Measurements from ENCODE around the gene RHOBTB1.
"Not testable (repeated sequence)": the region's sequence is repeated elsewhere in the genome, so short reads cannot be mapped to it uniquely, and the experiment has no call there.

The RHOBTB1 gene

DNA sequence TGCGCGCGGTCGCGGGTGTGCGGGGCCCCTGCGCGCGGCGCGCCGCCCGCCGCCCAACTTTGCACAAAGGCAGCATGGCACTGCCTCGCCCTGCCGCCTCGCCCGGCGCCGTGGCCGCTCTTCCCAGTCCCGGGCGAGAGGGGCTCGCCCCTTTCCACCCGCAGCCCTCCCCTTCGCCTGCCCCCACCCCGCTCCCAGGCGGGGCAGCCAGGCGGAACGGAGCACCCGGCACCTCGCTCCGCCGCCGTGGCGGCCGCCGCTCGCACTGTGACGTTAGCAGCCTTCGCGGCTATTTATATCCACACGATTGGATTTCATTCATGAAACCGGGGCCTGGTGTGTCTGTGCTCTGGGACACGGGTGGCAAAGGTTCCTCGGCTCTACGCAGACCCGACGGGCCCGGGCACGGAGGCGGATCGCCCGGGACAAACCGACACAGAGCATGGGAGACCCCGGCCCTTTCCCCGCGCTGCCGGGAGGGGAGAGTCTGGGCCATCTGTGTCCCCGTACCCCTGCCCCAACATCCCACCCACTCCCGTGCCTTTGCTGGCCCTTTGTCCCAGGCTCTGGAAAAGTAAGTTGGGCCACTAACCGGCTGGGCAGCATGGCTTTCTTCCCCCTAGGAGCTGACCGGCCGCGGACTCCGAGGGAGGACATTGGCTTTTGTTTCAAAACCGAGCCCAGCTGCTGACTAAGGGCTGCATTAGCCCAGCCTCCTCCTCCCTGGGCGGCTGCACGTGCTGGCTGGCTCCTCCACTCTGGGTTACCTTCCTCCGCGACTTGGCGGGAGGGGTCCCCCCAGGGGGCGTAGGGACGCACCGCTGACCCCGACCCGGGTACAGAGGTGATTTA lies at the start of gene RHOBTB1:
Gene RHOBTB1 (minus strand): TSS at position 128 of the 852 bp plus-strand sequence. CDS start 32,643 bp downstream, outside the sequence.
- DNase-seq (ENCODE audit: low read depth): peak; percentile 63

DNA sequence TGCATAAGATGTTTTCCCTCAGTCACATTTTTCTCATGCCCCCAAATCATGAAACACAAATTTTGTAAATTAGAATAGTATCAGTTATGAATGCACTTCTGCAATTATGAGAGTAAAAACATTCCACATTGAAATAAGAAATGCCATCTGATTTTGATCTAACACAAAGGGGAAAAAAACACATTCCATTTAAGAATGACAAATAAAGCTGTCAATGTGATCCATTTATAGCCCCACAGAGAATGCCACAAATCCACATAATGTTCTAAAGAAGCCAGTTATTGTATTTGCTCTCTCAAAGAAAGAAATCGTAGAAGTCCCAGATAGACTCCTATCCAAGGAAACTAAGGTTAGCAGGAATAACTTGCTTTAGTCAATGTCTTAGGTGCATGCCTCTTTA lies 48.7 kb upstream of the RHOBTB1 start:
- no peak for DNase-seq (ENCODE audit: low read depth)

DNA sequence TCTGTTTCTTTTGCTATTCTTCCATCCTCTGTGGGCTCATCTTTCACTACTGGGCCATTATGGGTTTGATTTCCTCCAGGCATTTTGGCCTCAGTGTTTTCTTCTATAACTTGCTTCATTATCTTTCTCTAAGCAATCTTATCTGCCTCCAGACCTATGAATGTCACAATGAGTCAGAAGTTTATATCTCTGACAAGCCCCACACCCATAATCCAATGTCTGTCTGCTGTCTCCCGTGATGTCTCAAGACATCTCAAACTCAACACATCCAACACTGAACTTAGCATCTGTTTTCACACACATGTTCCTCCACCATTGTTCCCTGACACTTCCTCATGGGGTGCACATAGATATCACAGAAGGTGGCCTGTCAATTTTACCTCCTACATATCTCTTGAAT lies 46.7 kb upstream of the RHOBTB1 start:
- DNase-seq (ENCODE audit: low read depth): no peak

- DNase-seq (ENCODE audit: low read depth): no peak
These were observed 45.5 kb upstream of the RHOBTB1 start for GRCh38 chr10:60989400-60989876.

- DNase-seq (ENCODE audit: low read depth): no peak
These were observed 42.8 kb upstream of the RHOBTB1 start for GRCh38 chr10:60986791-60987190.

DNA sequence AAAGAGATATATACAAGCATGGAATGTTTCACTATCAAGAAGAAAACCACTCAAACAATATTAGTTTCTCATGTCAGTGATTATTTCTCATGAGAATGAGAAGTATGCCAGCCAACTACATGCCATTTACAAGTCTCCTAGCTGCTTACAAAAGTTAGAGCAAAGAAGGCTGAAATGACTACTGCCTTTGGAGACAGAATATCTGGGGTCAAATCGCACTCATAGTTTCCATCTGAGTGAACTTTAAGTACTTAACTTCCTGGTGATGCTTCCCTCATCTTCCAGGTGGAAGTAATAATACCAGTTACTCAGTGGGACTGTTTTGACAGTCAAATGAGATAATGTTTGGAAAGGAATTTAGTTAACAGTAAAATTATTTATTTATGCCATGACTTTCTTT lies 42.0 kb upstream of the RHOBTB1 start:
- DNase-seq (ENCODE audit: low read depth): no peak

DNA sequence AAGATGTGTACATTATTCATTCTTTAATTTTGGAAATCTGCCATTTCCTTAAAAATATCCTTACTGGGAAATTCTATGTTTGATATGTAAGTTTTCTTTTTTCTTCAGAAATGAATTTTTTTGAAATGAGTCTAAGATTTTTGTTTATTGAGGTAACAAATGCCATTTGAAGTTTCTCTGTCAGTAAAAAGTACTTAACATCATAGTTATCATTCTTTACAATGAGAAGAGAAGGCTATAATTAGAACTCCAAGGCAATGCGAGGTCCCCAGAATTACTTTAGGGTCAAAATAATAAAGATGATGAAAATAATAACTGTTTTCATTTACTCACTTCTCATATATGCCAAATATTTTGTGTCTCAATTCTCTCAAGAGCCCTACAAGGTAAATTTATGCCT lies 37.0 kb upstream of the RHOBTB1 start:
- no peak for DNase-seq (ENCODE audit: low read depth)

GRCh38 chr10:60979667-60980104 lies 35.7 kb upstream of the RHOBTB1 start:
- DNase-seq (ENCODE audit: low read depth): no peak

GRCh38 chr10:60978287-60979115 lies 34.5 kb upstream of the RHOBTB1 start:
- no peak for DNase-seq (ENCODE audit: low read depth)

DNA sequence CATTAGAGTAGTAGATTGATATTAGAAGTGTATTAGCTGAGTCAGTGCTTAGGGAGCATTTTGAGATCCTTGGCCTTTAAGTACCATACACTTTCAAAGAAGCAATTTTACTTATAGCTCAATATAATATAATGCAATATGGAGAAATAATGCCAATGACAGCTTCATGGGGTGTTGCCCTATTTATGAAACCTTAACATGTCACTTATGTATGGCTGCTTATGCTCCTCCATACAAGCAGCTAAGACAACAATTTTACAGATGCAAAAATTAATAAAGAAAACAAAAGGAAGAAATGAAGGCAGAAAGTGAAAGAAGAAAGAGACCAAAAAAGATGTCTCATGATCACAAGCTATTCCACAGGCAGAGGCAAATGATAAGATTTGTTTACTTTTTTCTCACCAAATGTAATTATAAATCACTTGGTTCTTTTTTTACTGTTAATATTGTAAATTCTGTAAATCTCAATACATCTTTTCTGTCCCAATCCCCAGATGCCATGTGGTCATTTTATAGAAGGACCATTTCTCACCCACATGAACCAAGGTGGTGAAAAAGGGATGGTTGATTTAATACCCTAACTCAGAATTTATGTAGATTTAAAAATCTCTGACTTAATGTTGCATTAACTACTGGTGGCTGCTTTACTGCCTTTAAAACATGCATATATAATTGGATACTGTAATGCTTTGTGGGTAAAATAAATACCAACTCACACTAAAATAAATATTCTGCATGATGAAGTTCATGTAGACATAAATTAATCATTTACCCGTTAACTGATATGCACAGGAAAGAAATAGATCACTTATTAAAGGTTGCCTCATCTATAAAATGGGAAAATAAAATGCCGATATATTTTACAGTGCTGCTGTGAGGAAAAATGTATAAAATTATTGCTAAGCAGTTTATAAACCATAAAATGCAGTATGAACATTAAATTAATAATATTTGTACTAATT lies 33.5 kb upstream of the RHOBTB1 start:
- DNase-seq (ENCODE audit: low read depth): no peak

GRCh38 chr10:60976687-60977086 lies 32.7 kb upstream of the RHOBTB1 start:
- DNase-seq (ENCODE audit: low read depth): no peak

DNA sequence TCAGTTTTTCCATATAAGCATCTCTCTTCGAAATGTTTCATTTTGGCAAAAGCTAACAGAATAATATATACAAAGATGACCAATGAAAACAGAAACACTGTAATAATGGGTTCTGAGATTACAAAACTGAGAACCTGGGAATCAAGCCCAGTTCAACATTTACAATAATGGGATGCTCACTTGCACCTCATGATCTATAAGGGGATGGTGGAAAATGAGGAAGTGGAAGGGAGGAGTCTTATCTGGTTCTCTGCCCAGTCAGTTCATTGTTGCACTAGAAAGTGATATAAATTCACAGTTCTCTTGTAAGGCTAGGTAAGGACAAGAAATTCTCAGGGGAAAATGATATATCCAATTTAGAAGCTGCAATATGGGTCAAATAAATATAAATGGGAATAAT lies 31.7 kb upstream of the RHOBTB1 start:
- no peak for DNase-seq (ENCODE audit: low read depth)

DNA sequence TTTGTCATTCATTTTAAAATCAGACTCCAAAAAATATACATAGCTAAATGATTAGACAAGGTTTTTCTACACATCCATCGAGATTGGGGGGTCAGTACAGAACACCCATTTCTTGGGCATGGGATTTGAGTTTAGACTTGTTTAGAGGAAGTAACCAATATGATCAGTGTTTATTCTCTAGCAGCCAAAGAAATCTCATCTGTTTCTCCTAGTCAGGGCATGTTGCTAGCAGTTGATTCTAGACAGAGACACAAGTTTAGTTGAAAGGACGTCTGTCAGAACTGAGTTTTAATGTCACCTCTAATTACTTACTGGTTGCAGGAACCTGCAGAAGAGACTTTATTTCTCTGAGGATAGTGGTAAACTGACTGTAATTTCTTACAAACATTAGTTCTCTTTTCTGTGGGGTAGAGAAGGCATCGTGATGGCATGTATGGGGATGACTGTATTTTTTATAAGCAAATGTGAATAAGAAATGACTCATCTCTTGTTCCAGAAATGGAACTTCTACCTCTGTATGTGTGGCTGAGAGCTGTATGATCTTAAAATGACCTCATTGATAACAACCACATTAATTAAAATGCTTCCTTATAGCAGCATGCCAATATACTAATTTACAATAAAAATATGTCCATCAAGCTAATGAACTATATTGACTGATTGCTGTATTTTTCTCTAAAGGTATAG lies 30.6 kb upstream of the RHOBTB1 start:
- DNase-seq (ENCODE audit: low read depth): no peak

- no peak for DNase-seq (ENCODE audit: low read depth)
These were observed 29.1 kb upstream of the RHOBTB1 start for GRCh38 chr10:60973086-60973485.

DNA sequence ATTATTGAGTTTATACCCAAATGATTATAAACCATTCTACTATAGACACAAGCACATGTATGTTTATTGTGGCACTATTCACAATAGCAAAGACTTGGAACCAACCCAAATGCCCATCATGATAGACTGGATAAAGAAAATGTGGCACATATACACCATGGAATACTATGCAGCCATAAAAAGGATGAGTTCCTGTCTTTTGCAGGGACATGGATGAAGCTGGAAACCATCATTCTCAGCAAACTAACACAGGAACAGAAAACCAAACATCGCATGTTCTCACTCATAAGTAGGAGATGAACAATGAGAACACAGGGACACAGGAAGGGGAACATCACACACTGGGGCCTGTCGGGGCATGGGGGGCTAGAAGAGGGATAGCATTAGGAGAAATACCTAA lies 28.2 kb upstream of the RHOBTB1 start:
- DNase-seq (ENCODE audit: low read depth): not testable (repeated sequence)

DNA sequence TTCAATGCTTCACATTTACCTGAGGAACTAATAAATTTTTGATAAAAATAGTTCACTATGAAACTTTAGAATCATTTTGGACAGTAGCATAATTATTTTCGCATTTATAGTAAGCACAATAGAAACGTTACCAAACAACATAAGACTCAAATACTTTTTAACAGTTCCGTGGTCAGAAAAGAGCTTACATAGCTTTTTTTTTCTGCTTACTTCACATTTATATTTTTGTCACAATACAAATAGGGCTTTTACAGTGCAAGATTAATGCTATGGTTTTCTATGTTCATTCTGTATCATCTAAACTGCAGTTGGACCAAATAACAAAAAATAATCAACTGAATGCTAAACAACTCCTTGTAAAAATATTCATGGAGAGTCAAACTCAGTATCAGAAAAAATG lies 26.5 kb upstream of the RHOBTB1 start:
- DNase-seq (ENCODE audit: low read depth): no peak

- no peak for DNase-seq (ENCODE audit: low read depth)
These were observed 24.5 kb upstream of the RHOBTB1 start for GRCh38 chr10:60968504-60968903.

DNA sequence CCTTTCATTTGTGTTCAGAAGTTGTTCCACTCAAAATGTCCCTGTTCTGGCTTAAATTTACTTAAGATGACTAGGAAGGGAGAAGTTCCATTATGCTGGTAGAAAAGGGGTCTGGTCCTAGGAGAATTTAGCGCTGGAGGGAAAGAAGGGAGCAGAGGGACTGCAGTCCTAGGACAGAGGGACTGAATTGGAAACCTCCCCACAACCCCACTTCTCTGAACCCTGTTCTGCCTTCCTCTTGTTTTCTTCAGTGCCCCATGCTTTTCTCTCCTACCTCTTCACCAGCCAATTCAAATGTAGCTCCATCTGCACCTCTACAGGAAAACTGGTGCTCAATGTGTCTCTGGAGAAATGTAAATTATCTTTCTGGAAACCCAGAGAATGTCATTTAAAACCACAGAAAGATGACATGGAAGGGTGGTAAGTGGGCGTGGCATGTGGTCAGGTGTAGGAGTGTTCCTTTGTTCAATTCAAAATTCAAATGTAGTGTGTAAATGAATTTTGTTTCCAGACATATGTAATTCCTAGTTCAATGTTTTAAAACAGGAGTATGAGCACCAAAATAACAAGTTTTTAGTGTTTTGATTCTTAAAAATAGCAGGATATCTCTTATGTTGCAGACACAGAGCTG lies 24.0 kb upstream of the RHOBTB1 start:
- DNase-seq (ENCODE audit: low read depth): no peak

DNA sequence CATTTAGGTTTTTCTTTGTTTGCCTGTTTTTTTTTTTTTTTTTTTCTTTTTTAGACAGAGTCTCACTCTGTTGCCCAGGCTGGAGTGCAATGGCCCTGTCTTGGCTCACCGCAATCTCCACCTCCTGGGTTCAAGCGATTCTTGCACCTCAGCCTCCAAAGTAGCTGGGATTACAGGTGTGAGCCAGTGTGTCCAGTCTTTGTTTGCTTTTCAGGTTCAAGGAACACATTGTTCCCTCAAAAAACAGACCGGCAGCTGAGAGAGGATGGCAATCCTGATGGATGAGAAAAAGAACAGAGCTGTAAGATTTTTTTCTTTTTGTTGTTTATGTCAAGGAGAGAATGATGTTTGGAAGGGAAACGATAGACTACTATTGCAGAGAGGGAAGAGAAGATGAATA lies 23.3 kb upstream of the RHOBTB1 start:
- DNase-seq (ENCODE audit: low read depth): no peak

GRCh38 chr10:60965696-60966095 lies 21.7 kb upstream of the RHOBTB1 start:
- DNase-seq (ENCODE audit: low read depth): no peak
